Activated naive CD4-positive, alpha-beta T cell treated with anti-CD3 and anti-CD28 coated beads, Interleukin-2, amount 50 U/mL, for 24 hours (primary cell): ENCODE results near the gene FOXF1.
A peak's percentile ranks its signal among the peaks of the same experiment; 100 is the strongest.

Experiments
- H3K27ac Mint-ChIP-seq: one replicate; pipeline ENCODE4 v1.8.0; 2021; ENCODE audit warnings: mild to moderate bottlenecking, mixed read lengths
- H3K27me3 Mint-ChIP-seq: one replicate; pipeline ENCODE4 v1.8.0; 2021; ENCODE audit warnings: mixed read lengths
- H3K36me3 Mint-ChIP-seq: one replicate; pipeline ENCODE4 v1.8.0; 2021; ENCODE audit warnings: mixed read lengths
- H3K4me1 Mint-ChIP-seq: one replicate; pipeline ENCODE4 v1.8.0; 2021; ENCODE audit warnings: mixed read lengths
- H3K4me3 Mint-ChIP-seq: one replicate; pipeline ENCODE4 v1.8.0; 2021; ENCODE audit warnings: mild to moderate bottlenecking, mixed read lengths
- H3K9me3 Mint-ChIP-seq: one replicate; pipeline ENCODE4 v1.8.0; 2021; ENCODE audit warnings: mixed read lengths

FOXF1 gene

GRCh38 chr16:86498155-86498670 lies 12.1 kb upstream of the FOXF1 start:
- no peaks in the 10 kb centered on the region for H3K9me3 Mint-ChIP-seq
- H3K36me3 Mint-ChIP-seq, result no peaks in the 10 kb centered on the region
- peaks cover 48% of the 10 kb centered on the region for H3K27me3 Mint-ChIP-seq
- H3K27ac Mint-ChIP-seq, result no peak overlapping the region
- no peaks in the 10 kb centered on the region for H3K4me1 Mint-ChIP-seq
- H3K4me3 Mint-ChIP-seq, result no peak overlapping the region

GRCh38 chr16:86498671-86499439 lies 11.5 kb upstream of the FOXF1 start:
- H3K4me3 Mint-ChIP-seq, result no peak overlapping the region
- no peaks in the 10 kb centered on the region for H3K36me3 Mint-ChIP-seq
- H3K27me3 Mint-ChIP-seq, result peaks cover 51% of the 10 kb centered on the region
- no peak overlapping the region for H3K27ac Mint-ChIP-seq
- H3K9me3 Mint-ChIP-seq, result no peaks in the 10 kb centered on the region
- H3K4me1 Mint-ChIP-seq, result no peaks in the 10 kb centered on the region

- Mint-ChIP-seq H3K4me1 (no peaks in the 10 kb centered on the region), H3K4me3 (no peak overlapping the region), H3K27ac (no peak overlapping the region), H3K27me3 (peaks cover 48% of the 10 kb centered on the region), H3K36me3 (no peaks in the 10 kb centered on the region), H3K9me3 (no peaks in the 10 kb centered on the region)
Observed at GRCh38 chr16:86499440-86499786, 10.9 kb upstream of the FOXF1 start.

- H3K9me3 Mint-ChIP-seq, result no peaks in the 10 kb centered on the region
- no peak overlapping the region for H3K4me3 Mint-ChIP-seq
- H3K27ac Mint-ChIP-seq, result no peak overlapping the region
Observed at GRCh38 chr16:86499889-86500707, 10.2 kb upstream of the FOXF1 start.

GRCh38 chr16:86500708-86501510 lies 9.4 kb upstream of the FOXF1 start:
- H3K4me1 Mint-ChIP-seq, result peaks cover 2% of the 10 kb centered on the region
- no peaks in the 10 kb centered on the region for H3K9me3 Mint-ChIP-seq
- H3K4me3 Mint-ChIP-seq, result no peak overlapping the region
- peaks cover 49% of the 10 kb centered on the region for H3K27me3 Mint-ChIP-seq
- no peaks in the 10 kb centered on the region for H3K36me3 Mint-ChIP-seq
- no peak overlapping the region for H3K27ac Mint-ChIP-seq

More at GRCh38 chr16:86499889-86500707, 10.2 kb upstream of the FOXF1 start:
- no peaks in the 10 kb centered on the region for H3K36me3 Mint-ChIP-seq
- no peaks in the 10 kb centered on the region for H3K4me1 Mint-ChIP-seq
- H3K27me3 Mint-ChIP-seq, result peaks cover 54% of the 10 kb centered on the region

GRCh38 chr16:86501989-86502855 lies 8.1 kb upstream of the FOXF1 start:
- no peaks in the 10 kb centered on the region for H3K36me3 Mint-ChIP-seq
- peaks cover 10% of the 10 kb centered on the region for H3K4me1 Mint-ChIP-seq
- H3K4me3 Mint-ChIP-seq, result no peak overlapping the region
- no peak overlapping the region for H3K27ac Mint-ChIP-seq
- no peaks in the 10 kb centered on the region for H3K9me3 Mint-ChIP-seq
- peaks cover 56% of the 10 kb centered on the region for H3K27me3 Mint-ChIP-seq

- peaks cover 63% of the 10 kb centered on the region for H3K27me3 Mint-ChIP-seq
- no peaks in the 10 kb centered on the region for H3K9me3 Mint-ChIP-seq
- no peak overlapping the region for H3K4me3 Mint-ChIP-seq
- H3K27ac Mint-ChIP-seq, result no peak overlapping the region
- H3K36me3 Mint-ChIP-seq, result no peaks in the 10 kb centered on the region
- peaks cover 17% of the 10 kb centered on the region for H3K4me1 Mint-ChIP-seq
Observed at GRCh38 chr16:86502856-86503748, 7.2 kb upstream of the FOXF1 start.

- H3K4me3 Mint-ChIP-seq, result no peak overlapping the region
- H3K27ac Mint-ChIP-seq, result no peak overlapping the region
- H3K36me3 Mint-ChIP-seq, result no peaks in the 10 kb centered on the region
- H3K4me1 Mint-ChIP-seq, result peaks cover 17% of the 10 kb centered on the region
- no peaks in the 10 kb centered on the region for H3K9me3 Mint-ChIP-seq
- peaks cover 61% of the 10 kb centered on the region for H3K27me3 Mint-ChIP-seq
Observed at GRCh38 chr16:86503830-86504229, 6.5 kb upstream of the FOXF1 start.

- no peak overlapping the region for H3K27ac Mint-ChIP-seq
Observed at GRCh38 chr16:86504315-86505184, 5.8 kb upstream of the FOXF1 start.

GRCh38 chr16:86505185-86505898 lies 5.0 kb upstream of the FOXF1 start:
- Mint-ChIP-seq H3K36me3 (no peaks in the 10 kb centered on the region), H3K4me3 (no peak overlapping the region), H3K4me1 (peaks cover 22% of the 10 kb centered on the region), H3K27ac (no peak overlapping the region), H3K9me3 (no peaks in the 10 kb centered on the region), H3K27me3 (peaks cover 60% of the 10 kb centered on the region)

More at GRCh38 chr16:86504315-86505184, 5.8 kb upstream of the FOXF1 start:
- peaks cover 22% of the 10 kb centered on the region for H3K4me1 Mint-ChIP-seq
- H3K27me3 Mint-ChIP-seq, result peaks cover 63% of the 10 kb centered on the region
- no peaks in the 10 kb centered on the region for H3K9me3 Mint-ChIP-seq
- H3K36me3 Mint-ChIP-seq, result no peaks in the 10 kb centered on the region
- no peak overlapping the region for H3K4me3 Mint-ChIP-seq

- Mint-ChIP-seq H3K36me3 (no peaks in the 10 kb centered on the region), H3K9me3 (no peaks in the 10 kb centered on the region)
Observed at GRCh38 chr16:86505899-86506864, 4.1 kb upstream of the FOXF1 start.

More at GRCh38 chr16:86505899-86506864, 4.1 kb upstream of the FOXF1 start:
- peaks cover 22% of the 10 kb centered on the region for H3K4me1 Mint-ChIP-seq
- H3K4me3 Mint-ChIP-seq, result peak overlapping the region; percentile 57
- peaks cover 58% of the 10 kb centered on the region for H3K27me3 Mint-ChIP-seq
- peak overlapping the region; percentile 41 for H3K27ac Mint-ChIP-seq
